Measurements from ENCODE around the gene DIAPH3.

Gene DIAPH3

DNA sequence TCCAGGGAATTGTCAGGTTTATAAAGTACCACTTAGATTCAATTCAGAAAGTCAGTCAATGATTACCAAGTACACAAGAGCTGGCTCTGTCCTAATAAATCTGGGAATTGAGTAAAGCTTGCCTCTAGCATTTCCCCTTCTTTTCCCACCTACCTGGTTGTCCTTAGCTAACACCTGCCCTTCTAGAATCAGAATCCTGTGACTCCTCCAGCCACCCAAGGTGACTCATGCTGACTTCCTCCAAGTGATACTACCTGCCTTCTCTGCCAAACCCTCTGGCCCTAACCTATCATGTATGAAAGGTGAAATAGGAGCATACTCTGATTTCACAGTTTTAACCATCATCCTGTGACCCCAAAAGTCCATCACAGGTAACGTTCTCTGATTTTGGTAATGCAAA, 151.2 kb downstream of the DIAPH3 start:
- DNase-seq = no peak

DNA sequence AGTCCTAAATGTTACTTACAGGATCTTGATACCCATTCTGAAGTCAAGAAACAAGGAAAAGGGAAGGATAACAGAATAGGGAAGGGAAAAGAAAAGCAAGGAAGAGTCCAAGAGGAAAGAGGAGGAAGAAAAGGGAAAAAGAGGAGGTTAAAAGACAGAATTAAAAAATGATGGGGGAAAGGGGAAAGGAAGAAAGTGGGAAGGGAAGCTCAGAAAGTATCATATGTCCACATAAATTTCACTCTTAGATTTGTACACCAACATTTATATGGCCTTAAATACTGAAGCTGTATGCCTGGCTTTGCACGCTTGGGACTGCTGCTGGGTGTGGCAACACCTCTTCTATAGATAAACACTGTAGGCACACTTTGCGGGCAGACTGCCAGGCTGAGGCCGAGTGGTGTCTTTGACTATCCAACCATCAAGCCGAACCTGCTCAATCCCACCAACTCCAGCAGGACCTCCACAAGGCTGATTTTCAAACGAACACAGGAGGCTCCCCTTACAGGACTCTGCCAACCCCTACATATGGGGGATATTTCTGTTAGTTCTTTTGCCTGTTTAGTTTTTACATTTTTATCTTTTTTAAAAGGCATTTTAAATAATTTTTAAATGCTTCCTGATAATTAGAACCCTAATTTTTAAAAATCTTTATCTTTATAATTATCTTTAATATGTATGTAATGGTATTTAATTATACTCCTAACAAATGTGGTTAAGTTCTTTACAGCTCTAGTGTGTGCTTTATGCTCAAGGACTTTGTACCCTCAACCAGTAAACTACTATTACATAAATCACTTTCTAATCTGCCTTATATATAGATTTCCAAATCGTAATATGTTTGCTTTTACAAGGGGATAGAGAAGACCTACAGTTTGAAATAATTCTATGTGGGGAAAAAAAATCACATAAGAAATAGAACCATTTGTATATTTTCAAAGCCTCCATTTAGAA, 154.2 kb downstream of the DIAPH3 start:
- DNase-seq = no peak

DNA sequence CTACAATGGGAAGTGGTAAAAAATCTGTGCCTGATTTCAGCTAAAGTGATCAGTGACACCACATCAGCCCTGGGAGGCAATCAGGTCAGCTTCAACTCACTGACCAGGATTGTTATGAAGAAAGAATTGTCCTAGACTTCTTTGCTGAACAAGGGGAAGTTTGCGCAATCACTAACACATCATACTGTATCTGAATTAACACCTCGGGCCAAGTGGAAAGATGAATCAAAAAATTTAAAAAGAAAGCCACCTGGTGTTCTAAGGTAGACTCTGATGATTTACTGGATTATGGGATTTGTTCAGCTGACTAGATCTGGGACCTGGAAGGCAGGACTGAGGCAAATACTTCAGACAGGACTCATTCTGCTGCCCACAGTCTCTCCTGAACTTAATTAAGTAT, 161.8 kb downstream of the DIAPH3 start:
- no peak for DNase-seq

DNA sequence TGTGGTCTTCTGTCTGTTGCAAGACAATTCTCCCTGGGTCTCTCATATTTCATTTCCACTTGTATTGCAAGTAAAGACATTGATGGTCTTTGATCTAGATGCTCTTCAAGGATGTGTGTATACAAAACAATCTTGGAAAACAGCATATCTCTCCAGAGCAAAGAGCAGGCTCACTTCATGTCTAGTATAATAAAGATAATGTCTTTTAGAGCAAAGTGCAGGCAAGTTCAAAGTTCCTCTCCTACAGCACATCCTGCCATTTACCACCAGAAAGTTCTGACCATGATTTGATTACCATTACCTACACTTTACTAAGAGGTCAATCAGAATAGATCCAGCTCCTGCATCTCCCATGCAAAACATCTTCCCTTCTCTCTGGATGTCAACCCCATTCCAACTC, 162.8 kb downstream of the DIAPH3 start:
- DNase-seq = no peak

DNA sequence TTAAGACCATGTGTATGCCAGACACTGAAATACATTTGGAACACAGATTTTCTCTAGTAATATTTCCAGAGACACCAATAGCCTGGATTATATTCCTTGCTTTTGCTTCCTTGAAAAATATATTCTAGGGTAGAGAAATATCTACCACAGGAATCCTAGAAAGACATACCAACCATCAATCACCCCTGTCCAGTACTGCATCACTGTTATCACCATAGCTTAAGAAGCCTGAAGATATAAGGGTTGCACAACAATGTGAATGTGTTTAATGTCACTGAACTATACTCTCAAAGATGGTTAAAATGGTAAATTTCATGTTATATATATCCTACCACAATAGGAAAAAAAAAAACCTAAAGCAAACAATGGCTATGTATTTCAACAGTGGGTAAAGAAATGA, 163.6 kb downstream of the DIAPH3 start:
- no peak for DNase-seq

DNA sequence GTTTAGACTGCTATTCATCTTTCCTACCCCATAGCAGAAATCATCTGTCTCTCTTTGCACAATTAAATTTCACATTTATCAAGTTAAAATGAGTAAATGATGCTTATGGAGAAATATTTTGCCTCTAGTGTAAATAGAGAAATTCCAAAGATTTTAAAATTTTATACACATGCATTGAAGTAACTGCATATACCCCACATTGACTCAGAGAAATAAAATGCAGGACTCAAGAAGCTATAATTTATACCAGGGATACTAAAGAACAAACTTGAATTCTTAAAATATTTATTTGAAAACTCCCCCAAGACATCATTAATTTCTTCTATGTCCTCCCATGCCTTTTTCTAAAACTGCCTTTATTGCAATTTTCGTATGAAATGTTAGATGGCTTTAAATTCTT, 165.8 kb downstream of the DIAPH3 start:
- no peak for DNase-seq

DNA sequence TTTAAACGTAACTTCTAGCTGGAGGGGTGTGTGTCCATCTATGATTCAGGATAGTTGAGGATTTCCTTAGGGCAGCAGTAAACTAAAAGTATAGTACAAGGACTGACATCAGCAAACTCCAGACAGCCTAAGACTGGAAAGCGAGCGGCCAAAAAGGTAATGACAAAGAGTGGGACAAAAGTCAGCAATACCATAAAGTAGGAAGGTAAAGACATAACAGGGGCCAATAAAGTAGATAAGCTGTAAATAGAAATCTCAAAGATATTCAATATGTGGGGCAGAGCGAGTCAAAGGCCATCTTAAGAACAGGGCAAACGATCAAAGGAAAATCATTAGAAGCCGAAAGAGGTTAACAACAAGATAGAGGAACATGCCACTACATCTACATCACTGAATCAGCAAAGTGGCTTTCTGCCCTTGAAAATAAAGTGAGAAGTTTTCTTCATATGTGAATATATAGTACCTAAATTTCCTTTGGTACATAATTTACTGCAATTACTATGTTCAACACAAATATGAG, 167.2 kb downstream of the DIAPH3 start:
- DNase-seq = no peak

DNA sequence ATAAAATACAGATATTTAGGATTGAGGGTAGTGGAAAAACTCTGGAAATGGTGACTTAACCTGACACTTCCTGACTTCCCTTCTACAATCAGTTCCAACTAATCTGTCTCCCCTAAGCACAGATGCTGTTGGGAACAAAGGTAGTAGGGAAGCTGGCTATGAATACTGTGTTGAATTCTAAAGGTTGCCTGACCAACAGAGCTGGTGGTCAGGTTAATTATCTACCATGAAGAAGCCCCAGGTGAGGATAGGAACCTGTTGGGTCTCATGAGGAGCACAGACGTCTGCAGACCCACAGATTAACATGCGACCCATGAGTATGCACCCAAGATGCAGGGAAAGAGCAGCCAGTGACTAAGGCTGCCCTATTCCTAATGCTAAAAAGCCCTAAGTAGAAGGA, 172.3 kb downstream of the DIAPH3 start:
- DNase-seq = no peak

DNA sequence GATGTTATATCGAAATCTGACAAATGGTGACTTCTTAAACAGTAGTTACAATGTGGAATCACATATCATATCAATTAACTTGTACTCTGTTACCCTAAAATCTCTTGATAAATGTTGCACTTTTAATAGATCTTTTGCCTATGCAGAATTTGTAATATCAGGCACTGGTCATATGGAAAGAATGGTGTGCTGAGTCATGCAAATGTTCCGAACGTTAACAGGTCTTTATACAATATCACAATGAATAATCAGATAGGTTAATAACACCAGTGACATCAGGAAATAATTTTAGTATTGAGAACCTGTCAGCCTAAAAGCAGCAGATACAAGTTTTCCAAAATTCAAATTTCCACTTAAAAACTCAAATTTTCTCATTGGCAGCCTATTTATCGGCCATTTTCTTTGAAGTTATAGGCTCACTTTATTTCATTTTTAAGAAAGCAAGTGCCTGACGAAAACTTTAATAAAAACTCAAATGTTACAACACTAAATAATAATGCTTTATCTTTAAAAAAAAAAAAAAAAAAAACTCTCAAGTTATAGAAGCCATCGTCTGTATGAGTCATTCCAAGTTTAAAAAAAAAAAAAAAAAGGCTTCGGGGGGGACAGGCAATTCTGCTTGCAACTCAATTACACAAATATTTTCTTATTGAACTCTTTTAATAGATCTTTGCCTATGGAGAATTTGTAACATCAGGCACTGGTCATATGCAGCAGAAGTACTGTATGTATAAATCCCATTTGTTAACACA, 180.9 kb downstream of the DIAPH3 start:
- no peak for DNase-seq

DNA sequence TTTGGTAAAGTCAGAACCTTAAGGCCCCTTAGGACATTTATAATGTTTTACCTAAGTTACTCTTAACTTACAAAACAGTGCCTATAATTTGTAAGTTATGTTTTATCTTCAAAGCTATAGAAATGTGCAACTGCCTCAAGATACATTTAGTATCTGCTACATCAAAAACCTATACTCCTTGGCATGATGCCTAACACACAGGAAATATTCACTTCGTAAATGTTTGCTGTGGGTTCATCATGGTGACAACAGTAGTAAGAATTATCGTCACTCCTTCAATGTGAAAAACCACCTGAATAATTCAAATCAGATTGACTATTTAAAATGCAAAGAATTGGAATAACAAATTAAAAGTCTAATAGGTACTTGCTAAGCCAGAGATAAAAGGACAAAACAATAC, 184.1 kb downstream of the DIAPH3 start:
- no peak for DNase-seq

DNA sequence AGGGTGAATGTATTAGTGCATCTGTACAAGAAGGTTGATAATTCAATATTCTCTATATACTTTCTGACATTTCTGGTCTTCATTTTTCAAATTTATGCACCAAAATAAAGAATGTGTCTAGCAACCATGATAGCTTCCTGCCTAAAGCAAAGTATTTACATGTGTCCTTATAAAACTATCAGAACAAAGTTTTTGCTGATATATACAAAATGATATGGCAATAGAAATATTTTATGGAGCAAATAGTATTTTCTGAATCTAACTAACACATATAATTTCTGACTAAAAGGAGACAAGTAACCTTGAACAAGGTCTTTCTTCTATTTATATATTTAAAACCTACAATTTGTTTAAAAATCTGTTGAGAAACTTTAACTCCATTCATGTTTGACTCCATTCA, 184.9 kb downstream of the DIAPH3 start:
- DNase-seq = no peak

DNA sequence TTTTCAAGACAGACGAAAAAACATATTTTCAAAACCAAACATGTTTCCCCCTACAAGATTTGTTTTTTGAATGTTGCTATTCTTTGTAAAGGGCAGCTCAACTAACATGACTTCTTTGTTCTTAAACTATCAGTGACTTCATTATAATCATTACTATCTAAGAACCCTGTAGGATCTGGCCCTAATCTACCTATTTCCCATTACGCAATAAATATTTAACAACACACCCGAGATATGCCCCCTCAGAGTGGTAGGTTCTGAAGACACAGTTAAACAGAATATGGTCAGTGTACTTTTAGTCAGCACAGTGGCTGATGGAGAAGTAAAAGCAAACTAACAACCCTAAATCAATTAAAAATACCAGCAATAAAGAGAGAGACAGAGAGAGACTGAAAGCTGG, 186.9 kb downstream of the DIAPH3 start:
- DNase-seq = no peak

DNA sequence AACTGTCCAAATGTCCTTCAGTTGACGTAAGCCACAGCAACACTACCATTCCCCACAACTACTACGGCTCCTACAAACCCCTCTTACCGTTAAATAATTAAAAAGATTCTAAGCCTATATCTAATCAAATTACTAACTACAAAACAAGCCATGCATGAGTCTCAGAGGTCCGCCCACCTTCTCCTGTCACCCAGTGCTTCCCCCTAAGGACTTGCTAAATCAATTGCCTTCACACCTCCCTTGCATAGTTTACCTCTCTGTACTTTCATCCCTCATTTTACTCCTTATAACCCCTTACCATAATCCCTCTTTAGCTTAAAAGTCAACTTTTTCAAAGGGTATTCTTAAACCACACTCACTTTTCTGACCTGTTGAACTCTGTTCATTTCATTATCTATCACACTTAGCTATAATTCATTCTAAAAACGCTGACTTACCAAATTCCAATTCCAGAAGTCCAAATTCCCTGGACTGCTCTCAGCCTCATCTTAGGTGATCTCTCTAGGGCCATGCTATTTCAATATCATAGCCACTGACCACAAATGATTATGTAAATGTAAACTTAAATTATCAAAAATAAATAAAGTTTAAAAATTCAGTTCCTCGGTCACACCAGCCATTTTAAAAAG, 187.8 kb downstream of the DIAPH3 start:
- DNase-seq = no peak

DNA sequence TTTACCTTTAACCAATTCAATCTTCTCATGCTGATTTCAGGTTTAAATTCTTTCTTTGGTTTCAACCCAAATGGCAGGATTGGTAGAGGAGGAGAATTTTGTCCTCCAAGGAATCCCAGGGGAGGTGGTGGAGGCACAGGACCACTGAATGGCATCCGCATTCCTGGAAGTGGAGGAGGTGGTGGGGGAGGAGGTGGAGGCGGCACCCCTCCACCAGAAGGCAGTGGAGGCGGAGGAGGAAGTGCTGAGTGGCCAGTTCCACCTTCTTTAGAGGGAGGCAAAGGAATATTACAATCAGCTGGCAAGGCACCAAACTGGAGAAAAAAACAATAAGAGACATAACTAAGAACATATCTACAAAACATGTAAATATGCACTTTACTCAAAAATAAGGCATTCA, 192.9 kb downstream of the DIAPH3 start:
- DNase-seq = no peak

DNA sequence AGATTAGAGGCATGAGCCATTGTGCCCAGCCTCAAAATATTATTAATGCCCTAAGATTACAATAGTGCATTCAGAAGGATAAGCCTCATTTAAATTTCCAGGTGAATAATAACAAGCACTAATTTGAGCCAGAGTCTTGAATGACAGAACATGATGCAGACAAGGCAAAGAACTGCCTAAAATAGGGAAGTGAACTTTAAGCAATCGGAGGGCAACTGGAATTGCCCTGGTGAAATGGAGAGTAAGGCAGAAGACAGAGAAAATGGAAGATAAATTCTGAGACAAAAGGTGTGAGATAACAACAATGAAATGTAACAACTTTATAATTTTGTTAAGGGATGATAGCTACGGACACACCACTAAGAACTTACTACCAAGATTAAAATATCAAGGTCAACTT, 199.9 kb downstream of the DIAPH3 start:
- no peak for DNase-seq

DNA sequence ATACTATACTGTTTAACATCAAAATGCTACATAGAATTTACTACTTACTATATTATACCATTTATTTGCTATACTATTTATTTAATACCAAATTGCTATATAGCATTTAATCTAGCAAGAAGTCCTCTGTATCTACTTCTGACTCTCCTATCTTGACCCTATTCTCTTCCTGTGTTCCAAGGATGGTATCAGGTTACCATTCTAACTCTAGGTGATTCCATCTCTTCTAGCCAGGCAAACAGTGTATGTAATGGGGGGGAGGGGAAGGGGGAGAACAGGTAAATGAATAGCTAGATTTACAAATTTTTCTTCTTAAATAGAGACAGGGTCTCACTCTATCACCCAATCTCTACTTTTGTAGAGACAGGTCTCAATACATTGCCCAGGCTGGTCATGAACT, 200.3 kb downstream of the DIAPH3 start:
- no peak for DNase-seq

DNA sequence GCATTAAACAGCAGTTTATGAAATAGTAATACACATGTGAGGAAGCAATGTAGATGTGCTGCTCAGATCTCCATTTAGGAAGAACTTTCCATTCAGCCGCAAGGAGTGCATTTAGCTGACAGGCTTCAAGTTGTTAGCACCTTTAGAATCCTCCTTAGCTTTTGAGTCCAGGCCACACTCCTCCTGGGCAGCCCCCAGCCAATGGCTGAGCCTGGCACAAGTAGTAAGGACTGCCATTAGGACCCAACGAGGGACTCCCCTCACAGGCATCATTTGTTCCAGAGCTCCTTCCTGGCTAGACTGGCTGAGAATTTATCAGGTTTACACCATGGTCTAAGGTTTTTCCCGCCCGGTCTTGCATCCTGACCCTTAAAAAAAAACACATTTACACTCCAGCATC, 201.4 kb downstream of the DIAPH3 start:
- DNase-seq = no peak

DNA sequence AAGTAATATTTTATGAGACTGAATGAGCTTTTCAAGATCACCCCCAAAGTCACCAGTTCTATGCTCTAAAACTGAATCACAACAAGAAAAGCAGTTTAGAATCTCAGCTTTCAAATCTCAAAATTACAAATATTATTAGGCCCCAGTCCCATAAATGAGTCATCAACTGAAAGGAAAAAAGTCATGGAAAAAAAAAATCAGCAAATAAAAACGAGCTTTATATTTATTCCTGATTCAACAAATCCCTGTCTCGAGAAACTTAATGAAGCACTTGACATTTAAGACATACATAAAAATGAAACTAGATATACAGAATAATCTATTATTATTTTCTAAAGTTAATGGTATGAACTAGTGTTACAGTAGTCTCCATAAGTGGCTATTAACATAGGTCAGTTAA, 203.0 kb downstream of the DIAPH3 start:
- no peak for DNase-seq

DNA sequence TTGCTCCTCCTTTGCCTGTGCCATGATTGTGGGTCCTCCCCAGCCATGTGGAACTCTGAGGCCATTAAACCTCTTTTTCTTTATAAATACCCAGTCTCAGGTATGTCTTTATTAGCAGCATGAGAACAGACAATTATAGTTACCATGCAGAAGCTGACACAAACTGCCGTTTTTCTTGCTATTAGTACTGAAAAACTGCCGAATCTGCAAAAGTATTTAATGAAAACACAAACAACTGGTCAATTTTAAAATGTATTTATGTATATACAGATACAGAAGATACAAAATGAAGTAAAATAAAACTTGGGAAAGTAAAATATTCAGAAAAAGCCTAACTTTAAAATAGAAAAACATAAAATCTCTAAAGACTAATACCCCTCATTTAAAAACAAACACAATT, 206.3 kb downstream of the DIAPH3 start:
- DNase-seq = no peak

DNA sequence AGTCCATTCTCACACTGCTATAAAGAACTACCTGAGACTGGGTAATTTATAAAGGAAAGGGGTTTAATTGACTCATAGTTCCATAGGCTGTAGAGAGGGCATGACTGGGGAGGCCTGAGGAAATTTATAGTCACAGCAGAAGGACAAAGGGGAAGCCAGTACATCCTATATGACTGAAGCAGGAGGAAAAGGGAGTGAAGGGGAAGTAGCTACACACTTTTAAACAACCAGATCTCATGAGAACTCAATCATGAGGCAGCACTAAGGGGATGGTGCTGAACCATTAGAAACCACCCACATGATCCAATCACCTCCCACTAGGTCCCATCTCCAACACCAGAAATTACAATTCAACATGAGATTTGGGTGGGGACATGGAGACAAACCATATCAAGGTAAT, 209.1 kb downstream of the DIAPH3 start:
- no peak for DNase-seq

DNA sequence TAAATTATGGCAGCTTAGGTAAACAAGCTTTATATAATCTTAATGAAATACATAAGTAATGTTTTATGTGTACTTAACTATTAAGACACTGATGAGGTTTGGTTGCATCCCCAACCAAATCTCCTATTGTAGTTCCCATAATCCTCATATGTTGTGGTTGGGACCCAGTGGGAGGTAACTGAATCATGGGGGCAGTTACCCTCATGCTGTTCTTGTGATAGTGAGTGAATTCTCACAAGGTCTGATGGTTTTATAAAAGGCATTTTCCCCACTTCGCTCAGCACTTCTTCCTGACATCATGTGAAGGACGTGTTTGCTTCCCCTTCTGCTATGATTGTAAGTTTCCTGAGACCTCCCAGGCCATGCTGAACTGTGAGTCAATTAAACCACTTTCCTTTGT, 212.7 kb downstream of the DIAPH3 start:
- no peak for DNase-seq

DNA sequence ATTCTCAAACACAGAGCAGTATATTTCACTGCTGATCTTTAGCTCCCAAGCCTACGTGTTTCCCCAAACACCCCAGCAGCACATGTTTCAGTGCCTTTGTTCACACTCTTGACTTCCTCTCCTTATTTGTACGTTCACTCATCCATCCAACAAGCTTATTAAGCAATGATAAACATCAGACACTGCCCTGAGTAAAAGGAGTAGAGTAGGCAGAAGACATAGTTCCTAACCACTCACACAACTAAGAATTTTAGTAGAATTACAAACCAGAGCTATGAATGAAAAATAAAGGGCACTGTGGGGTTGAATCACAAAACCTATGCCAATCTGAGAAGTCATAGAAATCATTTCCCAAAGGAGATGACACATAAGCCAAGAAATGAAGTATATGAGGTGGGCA, 213.5 kb downstream of the DIAPH3 start:
- no peak for DNase-seq

DNA sequence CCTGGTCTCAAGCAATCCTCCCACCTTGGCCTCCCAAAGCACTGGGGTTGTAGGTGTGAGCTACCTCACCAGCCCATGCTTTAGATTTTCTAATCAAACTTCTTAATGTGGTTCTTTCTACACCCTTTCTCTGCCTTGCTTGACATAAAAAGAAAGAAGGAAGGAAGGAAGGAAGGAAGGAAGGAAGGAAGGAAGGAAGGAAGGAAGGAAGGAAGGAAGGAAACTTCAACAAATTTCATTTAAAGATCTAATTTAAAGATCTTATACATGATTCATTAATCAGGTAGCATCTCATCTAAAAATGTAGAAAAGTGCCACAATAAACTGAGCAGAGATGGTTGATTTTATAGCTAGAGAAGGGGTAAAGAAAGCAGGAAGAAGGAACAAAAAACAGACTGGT, 215.0 kb downstream of the DIAPH3 start:
- DNase-seq = no peak

DNA sequence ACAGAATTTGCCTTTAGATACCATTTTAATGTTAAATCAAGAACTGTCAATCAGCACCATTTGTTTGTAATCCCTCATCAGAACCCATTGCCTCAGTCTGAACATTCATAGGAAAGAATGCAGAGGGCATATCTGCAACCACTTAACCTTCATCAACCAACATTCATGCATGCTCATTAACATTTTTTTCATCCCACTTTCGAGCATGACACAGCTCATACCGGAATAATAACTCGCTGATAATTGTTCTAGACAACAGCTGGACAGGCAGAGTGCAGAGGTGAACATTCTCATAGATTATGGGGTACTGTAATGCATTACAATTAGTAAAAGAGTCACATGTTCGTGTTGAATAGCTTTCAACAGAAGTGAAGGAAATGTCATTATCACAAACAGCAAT, 216.8 kb downstream of the DIAPH3 start:
- DNase-seq = no peak
